Epithelial cell of esophagus (primary cell): ENCODE data around the gene ALDH3B2.
"Not testable (repeated sequence)": the region's sequence is repeated elsewhere in the genome, so short reads cannot be mapped to it uniquely, and the experiment has no call there.

Source experiments
- DNase-seq: peaks from one replicate; pipeline ENCODE4 v3.0.0; 2010; ENCODE audit warnings: low read depth
- H3K4me3 ChIP-seq: 2 replicates; pipeline ENCODE4 v1.5.1; 2011; ENCODE audit warnings: mild to moderate bottlenecking, low read length, control low read depth
- TF ChIP-seq, protein P1 (sequence below): IDR thresholded peaks from 2 replicates; pipeline ENCODE4 v1.5.1; 2011; ENCODE audit warnings: low read depth, mild to moderate bottlenecking, low read length, control low read depth, inconsistent platforms; ENCODE audit not compliant: insufficient read depth; ENCODE audit errors: missing control alignments

ALDH3B2 gene

DNA sequence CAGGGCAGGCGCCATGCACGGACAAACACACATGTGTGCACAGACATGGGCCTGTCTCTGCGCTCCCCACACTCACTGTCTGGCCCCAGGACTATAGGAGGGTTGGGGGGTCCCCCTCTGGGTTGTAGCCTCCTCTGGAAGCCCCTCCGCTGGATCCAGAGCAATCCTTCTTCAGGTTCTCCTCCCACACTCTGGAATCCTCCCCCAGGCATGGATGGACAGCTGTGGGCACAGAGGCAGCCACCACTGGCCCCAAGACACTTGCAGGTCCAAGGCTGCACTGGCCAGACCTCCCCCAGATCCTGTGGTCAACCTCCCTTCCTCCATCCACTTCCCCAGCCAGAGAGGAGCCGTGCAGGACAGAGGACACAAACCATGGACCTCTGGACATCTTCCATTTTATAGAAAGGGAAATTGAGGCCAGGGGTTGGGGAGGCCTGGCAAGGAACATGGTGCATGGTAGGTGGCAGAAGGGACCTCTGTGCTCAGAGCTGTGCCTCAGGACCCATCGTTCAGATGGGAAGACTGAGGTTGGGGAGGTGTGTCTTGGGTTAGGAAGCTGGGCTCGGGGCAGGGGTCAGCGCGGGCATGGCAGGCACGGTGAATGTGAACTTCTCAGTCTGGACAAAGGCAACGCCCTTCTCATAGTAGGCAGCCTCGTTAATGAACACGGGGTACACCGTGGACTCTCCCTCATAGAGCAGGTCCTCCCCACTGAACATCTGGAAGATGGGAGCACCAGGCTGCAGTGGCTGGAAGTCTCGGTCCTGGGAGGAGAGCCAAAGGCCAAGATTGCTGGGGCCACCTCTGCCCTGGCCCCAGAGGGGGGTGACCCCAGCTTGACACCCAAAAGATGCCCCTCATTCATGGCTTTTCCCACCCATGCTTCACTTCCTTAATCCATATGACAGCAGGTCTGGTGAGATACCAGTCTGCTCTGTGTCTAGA lies 32.0 kb downstream of the ALDH3B2 start:
- H3K4me3 ChIP-seq = no peak overlapping the region
- DNase-seq = no peak
- TF ChIP-seq, protein P1, sequence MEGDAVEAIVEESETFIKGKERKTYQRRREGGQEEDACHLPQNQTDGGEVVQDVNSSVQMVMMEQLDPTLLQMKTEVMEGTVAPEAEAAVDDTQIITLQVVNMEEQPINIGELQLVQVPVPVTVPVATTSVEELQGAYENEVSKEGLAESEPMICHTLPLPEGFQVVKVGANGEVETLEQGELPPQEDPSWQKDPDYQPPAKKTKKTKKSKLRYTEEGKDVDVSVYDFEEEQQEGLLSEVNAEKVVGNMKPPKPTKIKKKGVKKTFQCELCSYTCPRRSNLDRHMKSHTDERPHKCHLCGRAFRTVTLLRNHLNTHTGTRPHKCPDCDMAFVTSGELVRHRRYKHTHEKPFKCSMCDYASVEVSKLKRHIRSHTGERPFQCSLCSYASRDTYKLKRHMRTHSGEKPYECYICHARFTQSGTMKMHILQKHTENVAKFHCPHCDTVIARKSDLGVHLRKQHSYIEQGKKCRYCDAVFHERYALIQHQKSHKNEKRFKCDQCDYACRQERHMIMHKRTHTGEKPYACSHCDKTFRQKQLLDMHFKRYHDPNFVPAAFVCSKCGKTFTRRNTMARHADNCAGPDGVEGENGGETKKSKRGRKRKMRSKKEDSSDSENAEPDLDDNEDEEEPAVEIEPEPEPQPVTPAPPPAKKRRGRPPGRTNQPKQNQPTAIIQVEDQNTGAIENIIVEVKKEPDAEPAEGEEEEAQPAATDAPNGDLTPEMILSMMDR = no peak

DNA sequence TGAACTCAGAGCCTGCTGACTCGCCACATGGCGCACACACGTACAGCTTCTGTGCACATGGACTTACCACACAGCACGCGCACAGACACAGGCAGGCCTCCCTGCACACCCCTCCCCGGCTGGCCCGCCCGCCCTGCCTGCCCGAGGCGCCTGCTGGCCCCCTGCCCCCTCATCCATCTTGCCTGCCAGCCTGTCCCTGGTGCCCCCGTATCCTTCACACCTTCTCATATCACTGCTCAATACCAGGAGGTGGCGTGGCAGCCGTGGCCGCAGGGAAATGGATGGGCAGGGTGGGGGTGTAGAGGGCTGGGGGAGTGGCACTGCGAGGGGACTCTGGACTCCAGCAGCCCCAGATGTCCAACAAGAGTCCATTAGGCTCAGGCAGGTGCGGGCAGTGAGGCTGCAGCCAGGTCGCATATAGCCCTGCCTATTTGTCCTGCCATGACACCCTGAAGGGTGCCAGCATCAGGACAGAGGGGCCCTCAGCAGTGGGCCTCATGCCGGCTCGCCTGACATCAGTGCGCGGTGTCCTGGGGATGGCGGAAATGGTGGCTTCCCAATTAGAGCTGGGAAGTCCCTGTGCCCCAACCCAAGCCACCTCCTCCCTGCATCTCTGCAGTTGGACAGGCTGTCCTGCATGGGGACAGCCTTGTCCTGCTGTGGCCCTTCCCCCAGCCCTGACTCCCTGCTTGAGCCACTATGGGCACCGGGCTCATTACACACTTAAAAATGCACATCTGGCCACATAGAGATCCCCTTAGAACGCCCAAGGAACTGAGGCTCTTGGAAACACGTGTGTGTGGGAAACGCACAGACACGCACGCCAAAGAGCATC lies 32.9 kb downstream of the ALDH3B2 start:
- no peak overlapping the region for H3K4me3 ChIP-seq
- TF ChIP-seq, protein P1 = no peak
- no peak for DNase-seq

DNA sequence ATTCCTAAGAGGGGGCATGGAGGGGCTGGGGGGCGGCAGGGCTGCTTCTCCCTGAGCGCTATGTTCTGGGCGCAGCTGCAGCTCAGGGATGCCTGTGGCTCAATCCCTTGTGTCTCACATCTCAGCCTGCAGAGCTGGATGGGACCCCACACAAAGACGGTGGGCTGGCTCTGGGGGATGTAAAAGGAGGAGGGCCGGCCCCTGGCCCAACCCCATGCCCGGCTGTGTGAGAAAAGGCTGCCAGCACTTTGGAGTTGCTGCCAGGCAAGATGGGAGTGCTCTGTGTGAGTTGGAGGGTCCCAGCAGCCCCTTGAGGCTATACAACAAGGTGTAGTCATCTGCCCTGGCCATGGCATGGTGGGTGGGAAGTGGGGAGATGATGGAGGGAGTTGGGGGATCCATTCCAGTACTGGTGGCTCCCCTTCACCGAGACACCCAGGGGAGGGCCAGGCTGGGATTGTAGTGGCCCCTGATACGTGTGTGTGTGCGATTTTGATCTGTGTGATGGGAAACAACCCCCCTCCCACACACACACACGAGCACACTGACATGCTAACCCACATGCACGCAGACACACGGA lies 33.6 kb downstream of the ALDH3B2 start:
- no peak for DNase-seq
- TF ChIP-seq, protein P1 = no peak
- no peak overlapping the region for H3K4me3 ChIP-seq

DNA sequence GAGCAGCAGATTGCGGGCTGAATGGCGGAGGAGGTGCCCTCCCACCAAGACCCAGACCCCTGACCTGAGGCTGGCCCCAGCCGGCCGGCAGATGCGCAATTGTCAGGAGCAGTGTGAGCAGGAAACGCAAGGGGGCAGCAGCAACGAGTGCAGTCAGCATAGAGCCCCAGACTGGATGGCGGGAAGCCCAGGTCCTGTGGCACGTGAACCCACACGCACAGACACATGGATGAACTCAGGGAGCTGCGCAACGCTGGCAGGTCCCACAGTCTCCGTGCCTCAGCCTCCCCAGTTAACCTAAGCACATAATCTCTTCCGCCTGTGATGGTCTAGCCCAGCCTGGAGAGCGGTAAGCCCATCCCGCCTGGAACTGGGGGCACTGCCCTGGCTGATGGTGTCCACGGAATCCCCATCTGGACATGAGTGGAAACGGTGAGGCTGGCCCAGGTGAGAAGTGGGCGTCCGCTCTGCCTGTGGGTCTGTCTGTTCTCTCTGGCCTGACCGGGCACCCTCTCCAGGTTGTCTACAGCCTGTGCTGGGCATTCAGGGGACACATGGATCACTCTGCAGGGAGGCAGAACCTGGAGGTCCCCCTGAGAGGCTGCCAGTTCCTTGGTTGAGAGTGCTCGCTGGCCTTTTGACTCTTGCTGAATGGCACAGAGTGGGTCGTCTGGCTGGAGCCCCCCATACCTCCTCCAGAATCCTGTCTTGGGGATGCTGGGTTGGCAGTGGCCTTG lies 34.2 kb downstream of the ALDH3B2 start:
- TF ChIP-seq, protein P1 = peak; percentile 71
- peak; percentile 51 for DNase-seq
- H3K4me3 ChIP-seq = no peak overlapping the region

DNA sequence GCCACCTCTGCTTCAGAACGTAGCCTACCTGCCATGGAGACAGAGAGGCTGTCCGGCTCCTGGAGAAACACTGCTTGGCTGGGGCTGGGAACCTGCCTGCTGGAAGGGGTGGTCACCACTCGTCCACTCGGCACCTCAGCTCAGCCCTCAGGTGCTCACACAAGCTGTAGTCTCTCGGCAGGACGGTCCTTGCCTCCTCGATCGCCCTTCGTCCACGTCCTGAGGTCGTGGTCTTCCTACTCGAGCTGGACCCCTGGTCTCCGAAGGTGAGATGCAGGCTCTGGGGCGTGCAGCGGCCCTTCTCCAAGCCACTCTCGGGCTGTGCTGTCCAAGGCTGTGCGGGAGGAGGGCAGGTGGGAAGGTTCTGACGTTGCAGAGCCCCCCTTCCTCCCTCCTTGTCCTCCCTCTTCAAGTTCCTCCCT lies 35.0 kb downstream of the ALDH3B2 start, which contains the start of gene TBX10:
TSS of gene TBX10 (minus strand) at position 326 of the 422 bp plus-strand sequence. CDS start at position 35, 291 bp downstream.
- no peak for DNase-seq
- H3K4me3 ChIP-seq = no peak within 1 kb of the TSS
- TF ChIP-seq, protein P1 = no peak

DNA sequence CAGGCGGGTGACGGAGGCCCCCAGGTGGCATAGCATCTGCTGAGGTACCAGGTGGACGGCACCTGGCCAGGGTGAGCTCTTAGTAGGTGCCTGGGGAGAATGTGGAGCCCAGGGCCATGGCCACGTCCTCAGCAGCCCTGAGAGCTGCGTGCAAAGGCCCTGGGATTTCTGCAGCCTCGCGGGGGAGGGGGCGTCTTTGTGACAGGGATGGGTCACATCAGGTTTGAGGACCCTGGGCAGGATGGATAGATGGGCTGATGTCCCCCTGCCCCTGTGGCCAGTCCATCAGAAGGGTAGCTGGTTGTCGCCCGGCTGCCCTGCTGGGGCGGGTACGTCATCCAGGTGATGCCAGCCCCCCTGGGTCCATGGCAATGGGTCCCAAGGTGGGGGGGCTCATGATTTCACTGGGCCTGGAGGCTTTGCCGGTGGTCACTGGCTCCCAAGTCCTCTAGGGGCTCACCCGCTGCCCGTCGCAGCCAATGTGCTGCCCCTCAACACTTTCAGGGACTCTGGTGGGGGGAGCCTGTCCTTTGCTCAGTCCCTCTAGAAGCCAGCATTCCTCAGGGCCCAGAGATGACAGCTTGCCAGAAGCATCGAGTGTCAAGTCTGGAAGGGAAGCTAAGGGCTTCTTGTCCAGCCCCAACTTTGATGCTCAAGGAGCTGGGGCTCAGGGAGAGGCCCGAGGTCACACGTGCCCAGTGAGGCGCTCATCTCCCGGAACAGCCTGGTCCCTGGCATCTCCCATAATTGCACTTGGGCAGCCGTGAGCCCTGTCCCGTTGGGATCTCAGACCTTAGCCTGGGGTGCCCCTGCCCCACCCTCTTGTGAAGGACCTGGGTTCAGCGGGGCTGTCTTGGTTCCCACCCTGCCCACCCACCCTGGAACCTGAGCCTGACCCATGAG lies 35.6 kb downstream of the ALDH3B2 start:
- TF ChIP-seq, protein P1 = no peak
- H3K4me3 ChIP-seq = no peak overlapping the region
- no peak for DNase-seq

DNA sequence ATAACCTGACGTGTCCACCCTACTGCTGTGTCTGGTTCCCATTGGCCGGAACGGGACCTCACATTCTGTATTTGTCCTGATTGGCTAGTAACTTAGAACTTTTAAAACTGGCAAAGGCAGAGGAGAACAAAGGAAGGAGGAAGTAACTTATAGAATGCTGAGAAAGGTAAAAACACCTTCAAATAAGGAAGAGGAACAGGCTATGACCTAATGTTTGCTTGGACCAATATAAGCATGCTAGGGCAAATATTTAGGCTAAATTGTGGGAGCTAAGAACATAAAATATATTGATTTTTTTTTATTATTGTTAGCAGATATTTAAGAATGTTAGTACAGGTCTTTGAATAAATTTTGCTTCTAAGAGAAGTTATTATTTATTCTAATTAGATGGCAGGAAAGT lies 37.0 kb downstream of the ALDH3B2 start:
- DNase-seq, H3K4me3 ChIP-seq: not testable (repeated sequence)
